Naive thymus-derived CD4-positive, alpha-beta T cell (primary cell): Measurements from ENCODE around the gene GAGE12F. TPM values are rescaled to one million over a fixed set of nuclear protein-coding genes. Genes with fewer than 3 reads are reported as not detected.
"Not testable (repeated sequence)": the region's sequence is repeated elsewhere in the genome, so short reads cannot be mapped to it uniquely, and the experiment has no call there.

Source experiments
- ATAC-seq: fragments of 150-1000 bp; cut with Tn5 transposase; 2 replicates; pipeline ENCODE4 v1.10.0; 2021; ENCODE audit warnings: mild to moderate bottlenecking, moderate library complexity
- CTCF ChIA-PET: fragments of 350-600 bp; sonication (Branson Sonifier 250); formaldehyde crosslinking; loops from one replicate; lab custom pipeline; 2021; ENCODE audit warnings: antibody characterized with exemption; lab: Charles Lee
- POLR2A ChIA-PET: fragments of 350-600 bp; sonication (Branson Sonifier 250); formaldehyde crosslinking; loops from one replicate; lab custom pipeline; 2021; ENCODE audit warnings: antibody characterized with exemption, inconsistent platforms; lab: Charles Lee
- DNase-seq, 9 donors: peaks; one replicate each; pipeline versions ENCODE4 v3.0.0 to v3.0.0-alpha.2; 2020 to 2022; ENCODE audit warnings: mixed read lengths in 1 of 9
- H3K27ac ChIP-seq: one replicate; pipeline ENCODE4 v1.7.0; 2013; ENCODE audit warnings: mild to moderate bottlenecking, low read depth, low read length, moderate library complexity
- H3K27me3 ChIP-seq, 2 donors: one replicate each; pipeline ENCODE4 v1.7.0; 2013; ENCODE audit warnings: low read length in 2 of 2, mild to moderate bottlenecking in 2 of 2, moderate library complexity in 2 of 2; ENCODE audit not compliant: control insufficient read depth in 2 of 2, insufficient read depth in 2 of 2
- H3K36me3 ChIP-seq, 3 experiments: 1 replicate in 2 of 3; 2 replicates in 1 of 3; pipeline ENCODE4 v1.7.0; 2013; ENCODE audit warnings: low read length in 3 of 3, mild to moderate bottlenecking in 3 of 3, moderate library complexity in 1 of 3; ENCODE audit not compliant: insufficient read depth in 3 of 3, control insufficient read depth in 2 of 3
- H3K4me1 ChIP-seq, 2 donors: one replicate each; pipeline ENCODE4 v1.7.0; 2013; ENCODE audit warnings: low read length in 2 of 2, mild to moderate bottlenecking in 2 of 2, moderate library complexity in 1 of 2; ENCODE audit not compliant: control insufficient read depth in 2 of 2, insufficient read depth in 2 of 2
- H3K4me3 ChIP-seq: 2 replicates; pipeline ENCODE4 v1.7.0; 2013; ENCODE audit warnings: mild to moderate bottlenecking, low read length
- H3K9me3 ChIP-seq, 3 experiments: 1 replicate in 2 of 3; 2 replicates in 1 of 3; pipeline ENCODE4 v1.7.0; 2013; ENCODE audit warnings: low read length in 3 of 3; ENCODE audit not compliant: control insufficient read depth in 2 of 3
- H3K27ac Mint-ChIP-seq, 9 donors: one replicate each; pipeline ENCODE4 v1.8.0; 2020 to 2022; ENCODE audit warnings: mixed read lengths in 9 of 9, mild to moderate bottlenecking in 8 of 9, moderate library complexity in 5 of 9, inconsistent platforms in 2 of 9
- H3K27me3 Mint-ChIP-seq, 5 donors: one replicate each; pipeline ENCODE4 v1.8.0; 2021 to 2022; ENCODE audit warnings: mixed read lengths in 5 of 5, mild to moderate bottlenecking in 1 of 5
- H3K36me3 Mint-ChIP-seq, 5 donors: one replicate each; pipeline ENCODE4 v1.8.0; 2020 to 2022; ENCODE audit warnings: mixed read lengths in 5 of 5, mild to moderate bottlenecking in 3 of 5, inconsistent platforms in 1 of 5
- H3K4me1 Mint-ChIP-seq, 7 donors: one replicate each; pipeline ENCODE4 v1.8.0; 2020 to 2022; ENCODE audit warnings: mixed read lengths in 7 of 7, mild to moderate bottlenecking in 3 of 7, inconsistent platforms in 1 of 7
- H3K4me3 Mint-ChIP-seq, 10 donors: one replicate each; pipeline ENCODE4 v1.8.0; 2020 to 2022; ENCODE audit warnings: mild to moderate bottlenecking in 10 of 10, mixed read lengths in 10 of 10, moderate library complexity in 6 of 10, inconsistent platforms in 2 of 10
- H3K9me3 Mint-ChIP-seq, 11 donors: one replicate each; pipeline ENCODE4 v1.8.0; 2020 to 2022; ENCODE audit warnings: mixed read lengths in 11 of 11, mild to moderate bottlenecking in 4 of 11, inconsistent platforms in 1 of 11, moderate library complexity in 1 of 11
- intact Hi-C, 2 donors: fragments of 100-400 bp; cut with micrococcal nuclease; formaldehyde crosslinking; loops; one replicate each; pipeline ENCODE4 v1.15.1; 2023
- polyA plus RNA-seq, 2 donors: library from polyadenylated mRNA; unstranded; fragments of 300-500 nt; fragmentation: Illumina TruSeq; gene quantifications; one replicate each; pipeline ENCODE4 v1.2.3, GENCODE V29; 2021
- total RNA-seq, 6 experiments: library from RNA in 5 of 6; stranded (reverse) in 5 of 6; gene quantifications; 1 replicate in 5 of 6; 2 replicates in 1 of 6; pipeline ENCODE4 v1.2.3 and lab custom pipeline; 2021 to 2026

Gene GAGE12F
- total RNA-seq (not detected), polyA plus RNA-seq (not detected), total RNA-seq (lab: John Stamatoyannopoulos, UW) (not detected)

DNA sequence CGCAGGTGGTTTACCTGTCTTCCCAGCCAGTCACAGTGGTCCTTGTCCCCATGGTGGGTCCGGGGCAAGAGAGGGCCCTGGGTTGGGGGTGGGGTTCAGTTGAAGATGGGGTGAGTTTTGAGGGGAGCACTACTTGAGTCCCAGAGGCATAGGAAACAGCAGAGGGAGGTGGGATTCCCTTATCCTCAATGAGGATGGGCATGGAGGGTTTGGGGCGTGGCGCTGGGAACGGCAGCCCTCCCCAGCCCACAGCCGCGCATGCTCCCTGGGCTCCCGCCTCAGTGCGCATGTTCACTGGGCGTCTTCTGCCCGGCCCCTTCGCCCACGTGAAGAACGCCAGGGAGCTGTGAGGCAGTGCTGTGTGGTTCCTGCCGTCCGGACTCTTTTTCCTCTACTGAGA lies at the start of gene GAGE12F:
TSS of gene GAGE12F (plus strand) at position 301 of the 400 bp plus-strand sequence. CDS start 1,155 bp downstream, outside the sequence.
- H3K27ac Mint-ChIP-seq: not testable (repeated sequence)

DNA sequence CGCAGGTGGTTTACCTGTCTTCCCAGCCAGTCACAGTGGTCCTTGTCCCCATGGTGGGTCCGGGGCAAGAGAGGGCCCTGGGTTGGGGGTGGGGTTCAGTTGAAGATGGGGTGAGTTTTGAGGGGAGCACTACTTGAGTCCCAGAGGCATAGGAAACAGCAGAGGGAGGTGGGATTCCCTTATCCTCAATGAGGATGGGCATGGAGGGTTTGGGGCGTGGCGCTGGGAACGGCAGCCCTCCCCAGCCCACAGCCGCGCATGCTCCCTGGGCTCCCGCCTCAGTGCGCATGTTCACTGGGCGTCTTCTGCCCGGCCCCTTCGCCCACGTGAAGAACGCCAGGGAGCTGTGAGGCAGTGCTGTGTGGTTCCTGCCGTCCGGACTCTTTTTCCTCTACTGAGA lies 28.8 kb upstream of the GAGE12F start, which contains the start of gene GAGE12C:
TSS of gene GAGE12C (plus strand) at position 301 of the 400 bp plus-strand sequence. CDS start 1,155 bp downstream, outside the sequence.
- H3K27me3 Mint-ChIP-seq, H3K4me1 Mint-ChIP-seq, H3K4me1 ChIP-seq, H3K27ac Mint-ChIP-seq, H3K27me3 ChIP-seq, H3K9me3 Mint-ChIP-seq, H3K9me3 ChIP-seq, H3K4me3 ChIP-seq, H3K4me3 Mint-ChIP-seq, CTCF ChIA-PET, H3K27ac ChIP-seq, POLR2A ChIA-PET, ATAC-seq, DNase-seq, intact Hi-C loops, H3K36me3 ChIP-seq, H3K36me3 Mint-ChIP-seq: not testable (repeated sequence)

More for the DNA sequence above, at the start of gene GAGE12F:
- CTCF ChIA-PET, H3K27me3 ChIP-seq, H3K27me3 Mint-ChIP-seq, ATAC-seq, H3K9me3 Mint-ChIP-seq, H3K9me3 ChIP-seq, intact Hi-C loops, POLR2A ChIA-PET, H3K4me3 ChIP-seq, H3K36me3 Mint-ChIP-seq, H3K4me3 Mint-ChIP-seq, H3K36me3 ChIP-seq, DNase-seq, H3K4me1 Mint-ChIP-seq, H3K27ac ChIP-seq, H3K4me1 ChIP-seq: not testable (repeated sequence)

DNA sequence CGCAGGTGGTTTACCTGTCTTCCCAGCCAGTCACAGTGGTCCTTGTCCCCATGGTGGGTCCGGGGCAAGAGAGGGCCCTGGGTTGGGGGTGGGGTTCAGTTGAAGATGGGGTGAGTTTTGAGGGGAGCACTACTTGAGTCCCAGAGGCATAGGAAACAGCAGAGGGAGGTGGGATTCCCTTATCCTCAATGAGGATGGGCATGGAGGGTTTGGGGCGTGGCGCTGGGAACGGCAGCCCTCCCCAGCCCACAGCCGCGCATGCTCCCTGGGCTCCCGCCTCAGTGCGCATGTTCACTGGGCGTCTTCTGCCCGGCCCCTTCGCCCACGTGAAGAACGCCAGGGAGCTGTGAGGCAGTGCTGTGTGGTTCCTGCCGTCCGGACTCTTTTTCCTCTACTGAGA lies 19.2 kb upstream of the GAGE12F start, which contains the start of gene GAGE12D:
TSS of gene GAGE12D (plus strand) at position 301 of the 400 bp plus-strand sequence. CDS start 1,155 bp downstream, outside the sequence.
- H3K9me3 Mint-ChIP-seq, CTCF ChIA-PET, DNase-seq, intact Hi-C loops, H3K27ac Mint-ChIP-seq, H3K27me3 ChIP-seq, H3K27me3 Mint-ChIP-seq, H3K4me3 Mint-ChIP-seq, POLR2A ChIA-PET, H3K36me3 Mint-ChIP-seq, H3K4me1 ChIP-seq, H3K4me1 Mint-ChIP-seq, H3K4me3 ChIP-seq, ATAC-seq, H3K9me3 ChIP-seq, H3K27ac ChIP-seq, H3K36me3 ChIP-seq: not testable (repeated sequence)

GRCh38 chrX:49550989-49551388 lies 9.7 kb upstream of the GAGE12F start, which contains the start of gene GAGE12E:
Gene GAGE12E, plus strand, starts transcription at chrX:49551289. Its CDS starts 1,155 bp downstream, at chrX:49552444.
- H3K27me3 ChIP-seq, H3K27ac Mint-ChIP-seq, H3K36me3 Mint-ChIP-seq, H3K27ac ChIP-seq, H3K9me3 ChIP-seq, H3K4me1 Mint-ChIP-seq, POLR2A ChIA-PET, DNase-seq, H3K4me3 Mint-ChIP-seq, intact Hi-C loops, ATAC-seq, H3K4me1 ChIP-seq, H3K4me3 ChIP-seq, H3K27me3 Mint-ChIP-seq, CTCF ChIA-PET, H3K9me3 Mint-ChIP-seq, H3K36me3 ChIP-seq: not testable (repeated sequence)

DNA sequence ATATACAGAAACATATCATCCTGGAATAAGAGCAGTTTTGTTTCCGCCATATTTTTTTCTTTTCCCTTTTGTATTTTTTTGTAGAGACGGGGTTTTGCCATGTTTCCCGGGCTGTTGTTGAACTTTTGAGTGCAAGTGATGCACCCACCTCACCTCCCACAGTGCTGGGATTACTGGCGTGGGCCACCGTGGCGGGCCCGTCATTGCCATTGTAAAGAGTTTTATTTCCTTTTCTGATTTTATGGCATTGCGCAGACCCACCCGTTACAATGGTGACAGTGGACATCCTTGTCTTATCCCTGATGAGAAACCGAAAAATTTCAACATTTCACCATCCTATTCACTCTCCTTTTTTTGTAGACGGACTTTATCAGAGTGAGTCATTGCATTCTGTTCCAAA lies 8.1 kb downstream of the GAGE12F start:
- H3K9me3 Mint-ChIP-seq, H3K27me3 Mint-ChIP-seq, H3K36me3 Mint-ChIP-seq, POLR2A ChIA-PET, H3K4me1 Mint-ChIP-seq, H3K27ac Mint-ChIP-seq, H3K36me3 ChIP-seq, H3K27ac ChIP-seq, H3K27me3 ChIP-seq, DNase-seq, CTCF ChIA-PET, H3K4me3 ChIP-seq, H3K4me3 Mint-ChIP-seq, H3K4me1 ChIP-seq, H3K9me3 ChIP-seq, ATAC-seq, intact Hi-C loops: not testable (repeated sequence)

- H3K27me3 Mint-ChIP-seq, DNase-seq, H3K27me3 ChIP-seq, H3K4me3 Mint-ChIP-seq, H3K27ac ChIP-seq, H3K4me1 ChIP-seq, H3K4me3 ChIP-seq, H3K9me3 Mint-ChIP-seq, H3K36me3 ChIP-seq, H3K4me1 Mint-ChIP-seq, CTCF ChIA-PET, ATAC-seq, H3K36me3 Mint-ChIP-seq, H3K27ac Mint-ChIP-seq, POLR2A ChIA-PET, intact Hi-C loops, H3K9me3 ChIP-seq: not testable (repeated sequence)
Observed at GRCh38 chrX:49569152-49569551, 8.5 kb downstream of the GAGE12F start.

DNA sequence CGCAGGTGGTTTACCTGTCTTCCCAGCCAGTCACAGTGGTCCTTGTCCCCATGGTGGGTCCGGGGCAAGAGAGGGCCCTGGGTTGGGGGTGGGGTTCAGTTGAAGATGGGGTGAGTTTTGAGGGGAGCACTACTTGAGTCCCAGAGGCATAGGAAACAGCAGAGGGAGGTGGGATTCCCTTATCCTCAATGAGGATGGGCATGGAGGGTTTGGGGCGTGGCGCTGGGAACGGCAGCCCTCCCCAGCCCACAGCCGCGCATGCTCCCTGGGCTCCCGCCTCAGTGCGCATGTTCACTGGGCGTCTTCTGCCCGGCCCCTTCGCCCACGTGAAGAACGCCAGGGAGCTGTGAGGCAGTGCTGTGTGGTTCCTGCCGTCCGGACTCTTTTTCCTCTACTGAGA lies 9.5 kb downstream of the GAGE12F start, which contains the start of gene GAGE12G:
TSS of gene GAGE12G (plus strand) at position 301 of the 400 bp plus-strand sequence. CDS start 1,155 bp downstream, outside the sequence.
- H3K4me3 ChIP-seq, H3K36me3 ChIP-seq, H3K4me3 Mint-ChIP-seq, H3K9me3 Mint-ChIP-seq, H3K4me1 ChIP-seq, H3K27me3 Mint-ChIP-seq, H3K4me1 Mint-ChIP-seq, H3K27ac ChIP-seq, H3K27ac Mint-ChIP-seq, H3K27me3 ChIP-seq, ATAC-seq, H3K36me3 Mint-ChIP-seq, DNase-seq, H3K9me3 ChIP-seq, intact Hi-C loops, CTCF ChIA-PET, POLR2A ChIA-PET: not testable (repeated sequence)
